Parathyroid adenoma (tissue), 2 donors: Measurements from ENCODE around the gene DNAH9.

Experiments
- H2AFZ ChIP-seq: fragments of 300-600 bp; sonication (generic); one replicate; pipeline ENCODE4 v1.7.0; 2017; ENCODE audit warnings: antibody characterized with exemption, mild to moderate bottlenecking
- H3K27ac ChIP-seq: fragments of 300-600 bp; sonication (generic); one replicate; pipeline ENCODE4 v1.7.0; 2017
- H3K27me3 ChIP-seq: fragments of 300-600 bp; sonication (generic); one replicate; pipeline ENCODE4 v1.7.0; 2017; ENCODE audit warnings: low read length; ENCODE audit not compliant: control insufficient read depth, insufficient read depth
- H3K36me3 ChIP-seq: fragments of 300-600 bp; sonication (generic); one replicate; pipeline ENCODE4 v1.7.0; 2017; ENCODE audit warnings: low read length; ENCODE audit not compliant: control insufficient read depth, insufficient read depth
- H3K4me1 ChIP-seq: fragments of 300-600 bp; sonication (generic); one replicate; pipeline ENCODE4 v1.7.0; 2017; ENCODE audit warnings: control low read depth
- H3K4me2 ChIP-seq: fragments of 300-600 bp; sonication (generic); one replicate; pipeline ENCODE4 v1.7.0; 2017; ENCODE audit warnings: low read length
- H3K4me3 ChIP-seq: fragments of 300-600 bp; sonication (generic); one replicate; pipeline ENCODE4 v1.7.0; 2017; ENCODE audit warnings: low read depth, low read length
- H3K79me2 ChIP-seq: fragments of 300-600 bp; sonication (generic); one replicate; pipeline ENCODE4 v1.7.0; 2017; ENCODE audit warnings: control low read depth
- H3K9ac ChIP-seq: fragments of 300-600 bp; sonication (generic); one replicate; pipeline ENCODE4 v1.7.0; 2017; ENCODE audit warnings: mild to moderate bottlenecking
- H3K9me3 ChIP-seq: fragments of 300-600 bp; sonication (generic); one replicate; pipeline ENCODE4 v1.7.0; 2017; ENCODE audit warnings: low read length; ENCODE audit not compliant: control insufficient read depth
- TF ChIP-seq, protein P1 (sequence below): fragments of 300-600 bp; sonication (generic); IDR thresholded peaks from one replicate; pipeline ENCODE4 v1.7.0; 2017; ENCODE audit warnings: antibody characterized with exemption, mild to moderate bottlenecking
- donor health status: primary hyperparathyroidism.

DNAH9 gene

DNA sequence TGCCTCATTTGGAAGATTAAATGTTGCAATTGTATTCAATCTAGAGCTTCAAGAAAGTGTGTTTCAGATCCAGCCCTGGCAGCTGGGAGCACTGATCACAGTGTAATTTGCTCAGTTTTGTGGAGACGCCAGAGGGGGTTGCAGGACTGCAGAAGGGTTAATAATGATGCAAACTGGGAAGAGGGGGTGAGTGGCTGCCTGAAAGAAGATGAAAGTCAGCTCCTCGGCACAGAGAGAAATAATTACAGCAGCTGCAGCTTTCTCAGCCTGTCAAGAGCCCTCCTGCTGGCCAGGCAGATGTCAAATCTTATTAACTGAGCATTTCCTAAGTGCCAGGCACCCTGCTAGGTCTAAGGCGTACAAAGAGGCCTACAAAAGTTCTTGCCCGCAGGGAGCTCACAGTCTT lies 301.3 kb downstream of the DNAH9 start:
- Histone ChIP-seq H3K27ac (no peak overlapping the region), H2AFZ (no peak overlapping the region), H3K79me2 (no peaks in the 10 kb centered on the region), H3K4me1 (no peaks in the 10 kb centered on the region), H3K4me3 (no peak overlapping the region), H3K9me3 (no peaks in the 10 kb centered on the region), H3K27me3 (no peaks in the 10 kb centered on the region), H3K9ac (no peak overlapping the region), H3K36me3 (no peaks in the 10 kb centered on the region), H3K4me2 (no peak overlapping the region)
- TF ChIP-seq, protein P1, sequence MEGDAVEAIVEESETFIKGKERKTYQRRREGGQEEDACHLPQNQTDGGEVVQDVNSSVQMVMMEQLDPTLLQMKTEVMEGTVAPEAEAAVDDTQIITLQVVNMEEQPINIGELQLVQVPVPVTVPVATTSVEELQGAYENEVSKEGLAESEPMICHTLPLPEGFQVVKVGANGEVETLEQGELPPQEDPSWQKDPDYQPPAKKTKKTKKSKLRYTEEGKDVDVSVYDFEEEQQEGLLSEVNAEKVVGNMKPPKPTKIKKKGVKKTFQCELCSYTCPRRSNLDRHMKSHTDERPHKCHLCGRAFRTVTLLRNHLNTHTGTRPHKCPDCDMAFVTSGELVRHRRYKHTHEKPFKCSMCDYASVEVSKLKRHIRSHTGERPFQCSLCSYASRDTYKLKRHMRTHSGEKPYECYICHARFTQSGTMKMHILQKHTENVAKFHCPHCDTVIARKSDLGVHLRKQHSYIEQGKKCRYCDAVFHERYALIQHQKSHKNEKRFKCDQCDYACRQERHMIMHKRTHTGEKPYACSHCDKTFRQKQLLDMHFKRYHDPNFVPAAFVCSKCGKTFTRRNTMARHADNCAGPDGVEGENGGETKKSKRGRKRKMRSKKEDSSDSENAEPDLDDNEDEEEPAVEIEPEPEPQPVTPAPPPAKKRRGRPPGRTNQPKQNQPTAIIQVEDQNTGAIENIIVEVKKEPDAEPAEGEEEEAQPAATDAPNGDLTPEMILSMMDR = no peak

GRCh38 chr17:11900041-11900476 lies 301.8 kb downstream of the DNAH9 start:
- Histone ChIP-seq H3K9me3 (no peaks in the 10 kb centered on the region), H3K4me2 (no peak overlapping the region), H3K4me1 (no peaks in the 10 kb centered on the region), H3K36me3 (no peaks in the 10 kb centered on the region), H3K9ac (no peak overlapping the region), H3K27me3 (no peaks in the 10 kb centered on the region), H3K4me3 (no peak overlapping the region), H3K27ac (no peak overlapping the region), H2AFZ (no peak overlapping the region), H3K79me2 (no peaks in the 10 kb centered on the region)
- TF ChIP-seq, protein P1 = no peak

DNA sequence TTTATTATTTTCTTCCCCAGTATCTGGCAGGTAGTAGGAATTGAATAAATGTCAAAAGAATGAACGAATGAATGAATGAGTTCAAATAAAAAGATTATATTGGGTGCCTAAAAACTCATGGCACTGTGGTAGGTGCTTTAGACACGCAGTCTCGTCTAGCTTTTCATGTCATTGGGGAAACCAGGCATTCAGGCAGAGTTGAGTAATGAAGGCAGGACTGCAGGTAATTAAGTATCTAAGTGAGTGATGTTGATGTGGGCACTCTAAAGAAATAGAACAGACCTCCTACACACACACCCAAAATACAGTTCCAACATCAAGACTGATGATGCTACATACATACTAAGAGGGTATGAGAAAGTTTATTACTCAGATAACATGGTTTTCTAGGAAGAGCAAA lies 302.4 kb downstream of the DNAH9 start:
- Histone ChIP-seq H3K9me3 (no peaks in the 10 kb centered on the region), H3K9ac (no peak overlapping the region), H3K36me3 (no peaks in the 10 kb centered on the region), H3K27me3 (no peaks in the 10 kb centered on the region), H3K4me2 (no peak overlapping the region), H2AFZ (no peak overlapping the region), H3K27ac (no peak overlapping the region), H3K4me3 (no peak overlapping the region), H3K4me1 (no peaks in the 10 kb centered on the region), H3K79me2 (no peaks in the 10 kb centered on the region)
- TF ChIP-seq, protein P1 = no peak

- TF ChIP-seq, protein P1 = no peak
- Histone ChIP-seq H3K4me2 (no peak overlapping the region), H3K4me1 (no peaks in the 10 kb centered on the region), H3K9me3 (no peaks in the 10 kb centered on the region), H3K36me3 (no peaks in the 10 kb centered on the region), H3K27ac (no peak overlapping the region), H2AFZ (no peak overlapping the region), H3K4me3 (no peak overlapping the region), H3K27me3 (no peaks in the 10 kb centered on the region), H3K79me2 (no peaks in the 10 kb centered on the region), H3K9ac (no peak overlapping the region)
Observed at GRCh38 chr17:11901931-11902330, 303.7 kb downstream of the DNAH9 start.

DNA sequence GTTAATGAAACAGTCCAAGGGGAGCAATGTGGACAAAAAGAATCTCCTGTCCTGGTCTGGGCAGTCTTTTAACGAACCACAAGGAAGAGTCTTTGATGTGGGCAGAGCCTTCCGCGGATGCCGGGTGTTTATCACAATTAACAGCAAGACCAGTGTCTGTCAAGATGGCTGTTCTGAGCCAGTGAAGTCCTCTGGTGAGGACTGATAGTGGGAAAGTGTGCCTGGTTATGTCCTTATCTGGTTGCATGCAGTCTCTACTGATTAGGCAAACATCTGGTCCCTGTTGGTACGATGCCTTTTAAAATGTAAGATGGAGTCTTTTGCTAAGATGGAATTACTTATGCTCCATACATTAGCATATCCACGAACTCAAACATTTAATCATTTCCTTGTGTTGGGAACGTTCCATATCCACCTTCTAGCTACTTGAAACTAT lies 310.5 kb downstream of the DNAH9 start:
- H3K4me2 ChIP-seq = no peak overlapping the region
- H3K4me1 ChIP-seq = no peaks in the 10 kb centered on the region
- H3K27me3 ChIP-seq = no peaks in the 10 kb centered on the region
- H3K36me3 ChIP-seq = no peaks in the 10 kb centered on the region
- no peak overlapping the region for H3K4me3 ChIP-seq
- no peak overlapping the region for H3K27ac ChIP-seq
- no peaks in the 10 kb centered on the region for H3K79me2 ChIP-seq
- H3K9me3 ChIP-seq = no peaks in the 10 kb centered on the region
- no peak overlapping the region for H2AFZ ChIP-seq
- no peak overlapping the region for H3K9ac ChIP-seq
- TF ChIP-seq, protein P1 = no peak
